ENCODE data around the gene KIF4B.
"Not testable (repeated sequence)": the region's sequence is repeated elsewhere in the genome, so short reads cannot be mapped to it uniquely, and the experiment has no call there.

KIF4B gene

GRCh38 chr5:155006265-155006664 lies 7.3 kb upstream of the KIF4B start:
- not testable (repeated sequence) for DNase-seq

- DNase-seq: no peak
Observed at GRCh38 chr5:155008669-155009068, 4.9 kb upstream of the KIF4B start.

GRCh38 chr5:155010881-155011280 lies 2.7 kb upstream of the KIF4B start:
- no peak for DNase-seq

GRCh38 chr5:155015239-155015638 lies 1.7 kb downstream of the KIF4B start:
- DNase-seq: no peak

- no peak for DNase-seq
Observed at GRCh38 chr5:155017610-155018009, 4.1 kb downstream of the KIF4B start.

- DNase-seq: no peak
Observed at GRCh38 chr5:155019601-155020226, 6.2 kb downstream of the KIF4B start.

GRCh38 chr5:155021842-155022241 lies 8.3 kb downstream of the KIF4B start:
- DNase-seq: no peak

- DNase-seq: no peak
Observed at GRCh38 chr5:155023320-155023719, 9.8 kb downstream of the KIF4B start.

GRCh38 chr5:155024015-155024414 lies 10.5 kb downstream of the KIF4B start:
- DNase-seq: no peak

GRCh38 chr5:155025895-155026294 lies 12.3 kb downstream of the KIF4B start:
- DNase-seq: no peak

- DNase-seq: no peak
Observed at GRCh38 chr5:155027993-155028629, 14.6 kb downstream of the KIF4B start.

- no peak for DNase-seq
Observed at GRCh38 chr5:155029240-155029639, 15.7 kb downstream of the KIF4B start.

GRCh38 chr5:155034145-155034744 lies 20.7 kb downstream of the KIF4B start:
- DNase-seq: not testable (repeated sequence)

- DNase-seq: not testable (repeated sequence)
Observed at GRCh38 chr5:155035087-155035486, 21.5 kb downstream of the KIF4B start.

GRCh38 chr5:155040984-155041653 lies 27.6 kb downstream of the KIF4B start:
- no peak for DNase-seq

- no peak for DNase-seq
Observed at GRCh38 chr5:155044591-155044990, 31.0 kb downstream of the KIF4B start.

GRCh38 chr5:155046591-155046990 lies 33.0 kb downstream of the KIF4B start:
- no peak for DNase-seq

- DNase-seq: no peak
Observed at GRCh38 chr5:155047818-155048217, 34.3 kb downstream of the KIF4B start.

GRCh38 chr5:155049569-155050383 lies 36.2 kb downstream of the KIF4B start:
- DNase-seq: no peak

- no peak for DNase-seq
Observed at GRCh38 chr5:155050384-155051019, 36.9 kb downstream of the KIF4B start.

GRCh38 chr5:155052532-155052931 lies 39.0 kb downstream of the KIF4B start:
- no peak for DNase-seq

GRCh38 chr5:155053501-155053900 lies 39.9 kb downstream of the KIF4B start:
- no peak for DNase-seq
